ENCODE measurements around the gene SGCD.

SGCD gene

DNA sequence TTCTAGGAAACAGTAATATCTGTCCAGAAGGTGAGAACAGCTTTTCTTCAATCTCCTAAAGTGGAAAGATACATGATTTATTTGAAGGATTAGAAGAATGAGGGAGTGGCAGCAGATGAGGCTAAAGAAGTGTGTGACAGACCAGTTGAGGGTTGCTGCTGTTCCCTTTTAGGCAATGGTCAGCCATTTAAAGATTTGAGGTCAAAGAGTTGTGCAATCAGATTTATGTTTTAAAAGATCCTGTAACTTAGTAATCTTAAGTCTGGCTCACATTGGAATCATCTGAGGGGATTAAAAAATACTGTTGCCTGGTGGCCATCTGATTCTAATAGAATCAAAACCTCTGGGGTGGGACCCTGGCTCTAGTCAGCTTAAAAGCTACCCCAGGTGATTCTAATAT is 4.3 kb upstream of the SGCD start:
- TF ChIP-seq, protein P1, sequence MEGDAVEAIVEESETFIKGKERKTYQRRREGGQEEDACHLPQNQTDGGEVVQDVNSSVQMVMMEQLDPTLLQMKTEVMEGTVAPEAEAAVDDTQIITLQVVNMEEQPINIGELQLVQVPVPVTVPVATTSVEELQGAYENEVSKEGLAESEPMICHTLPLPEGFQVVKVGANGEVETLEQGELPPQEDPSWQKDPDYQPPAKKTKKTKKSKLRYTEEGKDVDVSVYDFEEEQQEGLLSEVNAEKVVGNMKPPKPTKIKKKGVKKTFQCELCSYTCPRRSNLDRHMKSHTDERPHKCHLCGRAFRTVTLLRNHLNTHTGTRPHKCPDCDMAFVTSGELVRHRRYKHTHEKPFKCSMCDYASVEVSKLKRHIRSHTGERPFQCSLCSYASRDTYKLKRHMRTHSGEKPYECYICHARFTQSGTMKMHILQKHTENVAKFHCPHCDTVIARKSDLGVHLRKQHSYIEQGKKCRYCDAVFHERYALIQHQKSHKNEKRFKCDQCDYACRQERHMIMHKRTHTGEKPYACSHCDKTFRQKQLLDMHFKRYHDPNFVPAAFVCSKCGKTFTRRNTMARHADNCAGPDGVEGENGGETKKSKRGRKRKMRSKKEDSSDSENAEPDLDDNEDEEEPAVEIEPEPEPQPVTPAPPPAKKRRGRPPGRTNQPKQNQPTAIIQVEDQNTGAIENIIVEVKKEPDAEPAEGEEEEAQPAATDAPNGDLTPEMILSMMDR (conservative IDR thresholded peaks at IDR 0.05; ENCODE audit: control insufficient read depth, insufficient read depth, low read depth, low read length), result no peak
- DNase-seq (ENCODE audit: low read depth), result peak; percentile 30
- no peak overlapping the region for H3K4me3 ChIP-seq (ENCODE audit: control insufficient read depth, low read depth, low read length)

DNA sequence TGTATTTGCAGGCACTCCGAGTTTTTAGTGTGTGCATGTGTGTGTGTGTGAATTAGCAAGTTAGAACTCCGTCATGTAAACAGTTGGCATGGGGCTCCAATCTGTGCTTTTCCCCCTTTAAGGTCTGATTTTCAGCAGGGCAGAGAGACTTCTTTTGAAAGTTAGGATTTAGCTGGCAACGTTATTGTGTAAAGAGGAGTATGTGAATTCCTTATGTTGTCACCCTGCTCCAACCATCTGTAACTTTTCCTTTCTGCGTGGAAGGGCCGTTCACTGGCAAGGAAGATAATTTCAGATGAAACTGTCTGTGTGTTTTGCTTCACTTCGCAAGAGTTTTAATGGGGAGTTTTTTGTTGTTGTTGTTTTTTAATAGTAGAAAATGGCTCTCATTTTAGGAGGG is 332 bp downstream of the SGCD start:
- peak overlapping the region; percentile 63 for H3K4me3 ChIP-seq (ENCODE audit: control insufficient read depth, low read depth, low read length)
- TF ChIP-seq, protein P1 (conservative IDR thresholded peaks at IDR 0.05; ENCODE audit: control insufficient read depth, insufficient read depth, low read depth, low read length), result no peak

DNA sequence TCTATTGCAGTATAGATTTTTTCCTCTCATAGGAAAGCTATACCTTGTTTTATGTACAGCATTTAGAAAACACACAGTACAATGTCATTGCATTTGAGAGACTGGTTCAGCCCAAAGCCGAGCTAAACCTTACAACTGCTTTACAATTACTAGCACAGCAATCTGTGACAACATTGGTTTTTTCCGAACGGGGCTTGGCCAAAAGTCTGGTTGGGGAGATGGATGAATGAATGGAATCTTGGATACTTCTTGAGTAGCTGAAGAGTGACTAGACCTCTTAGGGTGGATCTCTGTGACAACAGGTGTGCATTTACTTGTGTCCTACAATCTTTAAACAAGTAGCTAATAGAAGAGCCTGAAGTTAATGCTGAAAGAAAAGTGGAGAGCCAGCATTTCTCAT is 1.2 kb downstream of the SGCD start:
- H3K4me3 ChIP-seq (ENCODE audit: control insufficient read depth, low read depth, low read length), result peak overlapping the region; percentile 63
- TF ChIP-seq, protein P1 (conservative IDR thresholded peaks at IDR 0.05; ENCODE audit: control insufficient read depth, insufficient read depth, low read depth, low read length), result no peak
- DNase-seq (ENCODE audit: low read depth), result no peak

More for the DNA sequence above, 332 bp downstream of the SGCD start:
- no peak for DNase-seq (ENCODE audit: low read depth)

DNA sequence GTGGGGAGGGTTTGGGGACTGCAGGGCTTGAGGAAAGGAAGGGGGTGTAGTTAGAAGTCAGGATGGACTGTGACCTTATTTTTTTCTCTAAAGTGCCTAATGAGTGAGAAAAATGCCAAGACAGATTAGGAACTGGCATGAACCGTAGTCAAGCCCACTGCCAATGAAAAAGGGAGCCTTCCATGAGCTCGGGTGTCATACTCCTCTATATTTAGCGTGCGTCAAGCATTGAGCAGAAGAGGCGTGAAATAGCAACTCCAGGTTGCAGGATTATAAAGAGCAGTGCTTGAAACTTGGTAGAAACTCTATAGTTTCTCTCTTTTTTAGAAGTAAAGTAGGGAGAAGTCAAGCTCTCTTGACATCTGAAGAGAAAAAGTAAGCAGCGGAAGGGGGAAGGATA is 1.8 kb downstream of the SGCD start:
- TF ChIP-seq, protein P1 (conservative IDR thresholded peaks at IDR 0.05; ENCODE audit: control insufficient read depth, insufficient read depth, low read depth, low read length), result no peak
- no peak overlapping the region for H3K4me3 ChIP-seq (ENCODE audit: control insufficient read depth, low read depth, low read length)
- no peak for DNase-seq (ENCODE audit: low read depth)

DNA sequence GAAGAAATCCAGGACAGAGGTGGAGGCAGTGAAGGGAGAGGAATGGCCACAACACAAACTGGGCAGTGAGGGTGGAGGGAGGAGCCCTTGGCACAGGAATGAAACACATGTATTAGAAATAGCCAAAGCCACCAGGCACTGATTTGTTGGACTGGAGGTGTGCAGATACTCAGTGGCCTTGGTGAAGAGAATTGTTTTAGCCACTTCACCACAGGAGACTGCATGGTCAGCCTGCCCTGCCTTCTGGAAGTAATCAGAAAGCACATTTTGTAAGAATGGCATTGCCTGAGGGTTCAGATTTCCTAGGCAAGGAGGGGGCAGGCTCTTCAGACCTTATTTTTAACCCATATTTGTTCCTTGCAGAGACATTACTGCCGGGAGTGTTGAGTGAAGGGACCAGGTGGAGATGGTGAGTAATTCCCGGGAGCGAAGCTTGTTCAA is 2.2 kb downstream of the SGCD start:
- no peak overlapping the region for H3K4me3 ChIP-seq (ENCODE audit: control insufficient read depth, low read depth, low read length)
- TF ChIP-seq, protein P1 (conservative IDR thresholded peaks at IDR 0.05; ENCODE audit: control insufficient read depth, insufficient read depth, low read depth, low read length), result no peak
- no peak for DNase-seq (ENCODE audit: low read depth)

DNA sequence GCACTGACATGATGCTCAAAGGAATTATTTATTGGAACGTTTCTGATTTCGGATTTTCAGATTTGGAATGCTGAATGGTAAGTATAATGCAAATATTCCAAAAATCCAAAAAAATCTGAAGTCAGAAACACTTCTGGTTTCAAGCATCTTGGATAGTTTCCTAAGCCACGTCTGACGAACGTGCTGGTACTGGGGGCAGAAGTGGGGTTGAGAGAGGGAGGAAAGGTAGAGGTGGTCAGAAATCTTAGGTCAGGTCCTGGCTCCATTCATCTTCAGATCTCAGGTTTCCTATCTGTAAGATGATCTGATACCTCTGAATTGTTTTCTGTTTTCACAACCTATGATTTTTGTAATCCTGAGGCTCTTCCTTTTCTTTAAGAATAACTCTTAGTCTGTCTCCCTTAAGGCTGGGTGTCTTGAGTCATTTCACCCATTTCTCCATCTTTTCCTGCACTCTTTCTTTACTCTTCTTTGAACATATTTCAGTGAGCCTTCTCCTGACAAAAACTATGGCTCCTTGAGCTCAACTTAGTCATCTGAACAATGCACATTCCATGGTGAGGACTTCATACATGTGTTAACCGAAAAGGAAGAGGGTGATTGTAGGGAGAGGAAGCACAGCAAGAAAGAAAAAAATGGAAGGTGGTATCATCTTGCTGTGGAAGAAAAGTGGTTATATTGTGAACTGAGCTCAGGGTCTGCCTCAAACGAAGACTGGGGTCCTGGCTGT is 3.3 kb downstream of the SGCD start:
- H3K4me3 ChIP-seq (ENCODE audit: control insufficient read depth, low read depth, low read length), result no peak overlapping the region
- TF ChIP-seq, protein P1 (conservative IDR thresholded peaks at IDR 0.05; ENCODE audit: control insufficient read depth, insufficient read depth, low read depth, low read length), result no peak
- DNase-seq (ENCODE audit: low read depth), result peak; percentile 20

Data from fibroblast of mammary gland (primary cell).